ENCODE results near the gene FNIP2. TPM values are rescaled to one million over a fixed set of nuclear protein-coding genes. Genes with fewer than 3 reads are reported as not detected.
A peak's percentile ranks its signal among the peaks of the same experiment; 100 is the strongest.

FNIP2 gene
- total RNA-seq, 1 donor from 2014 or later: 44.0 TPM

DNA sequence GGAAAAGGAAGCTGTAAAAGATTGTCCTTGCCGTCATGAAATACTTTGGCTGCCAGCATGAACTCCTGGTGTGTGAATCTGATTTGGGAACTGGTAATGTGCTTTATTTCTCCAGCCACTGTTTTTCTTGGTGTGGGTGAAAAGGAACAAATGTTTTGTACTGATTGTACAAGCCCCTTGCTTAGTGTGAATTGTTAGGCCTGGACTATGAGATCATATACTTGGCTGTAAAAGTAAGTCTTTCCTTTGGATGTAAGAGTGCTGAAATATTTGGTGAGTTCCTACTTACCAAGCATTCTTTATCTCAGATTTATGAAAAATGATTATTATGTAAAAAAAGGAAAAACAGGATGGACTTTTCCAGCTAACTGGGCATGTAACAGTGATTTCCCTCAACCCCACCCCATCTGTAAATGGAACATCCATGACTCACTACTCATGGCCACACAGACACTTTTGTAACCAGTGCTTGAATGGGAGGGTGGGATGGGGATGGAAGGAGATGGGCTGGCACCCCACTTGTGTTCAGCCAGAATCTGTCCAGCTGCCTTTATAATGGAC is 6.3 kb downstream of the FNIP2 start:
- Histone ChIP-seq H3K4me1 (peaks cover 97% of the 10 kb centered on the region), H3K27me3 (ENCODE audit: low read depth) (no peaks in the 10 kb centered on the region), H3K9me3 (replicated peaks) (no peaks in the 10 kb centered on the region), H3K4me3 (peak overlapping the region; percentile 20), H3K36me3 (no peaks in the 10 kb centered on the region), H3K27ac (replicated peaks) (peak overlapping the region; percentile 81)
- no peak for DNase-seq
- no peak for TF ChIP-seq CTCF (IDR thresholded peaks at IDR 0.05; ENCODE audit: borderline replicate concordance)
- intact Hi-C loops (cut with micrococcal nuclease): no loop called here

DNA sequence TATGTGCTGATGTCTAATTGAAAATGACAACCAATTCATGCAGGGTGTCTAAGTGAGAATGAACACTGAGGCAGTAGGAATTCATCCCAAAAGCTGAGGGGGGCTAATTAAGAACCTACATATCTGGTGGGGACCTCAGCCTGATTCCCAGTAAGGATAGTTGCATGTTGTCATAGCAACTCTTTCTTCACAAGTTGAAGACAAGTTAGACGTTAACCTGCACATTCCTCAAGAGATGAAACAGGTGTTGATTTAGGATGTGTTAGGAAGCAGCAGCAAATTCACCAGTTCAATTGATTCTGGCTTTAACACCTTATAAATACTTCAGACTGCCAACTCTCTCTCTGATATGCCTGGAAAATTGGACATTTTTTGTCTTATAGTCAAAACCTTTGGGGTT is 7.3 kb downstream of the FNIP2 start:
- no peak for TF ChIP-seq CTCF (IDR thresholded peaks at IDR 0.05; ENCODE audit: borderline replicate concordance)
- H3K27ac ChIP-seq (replicated peaks): peak overlapping the region; percentile 81
- peaks cover 93% of the 10 kb centered on the region for H3K4me1 ChIP-seq
- H3K36me3 ChIP-seq: no peaks in the 10 kb centered on the region
- intact Hi-C loops (cut with micrococcal nuclease): no loop called here
- no peaks in the 10 kb centered on the region for H3K27me3 ChIP-seq (ENCODE audit: low read depth)
- DNase-seq: no peak
- H3K9me3 ChIP-seq (replicated peaks): no peaks in the 10 kb centered on the region
- no peak overlapping the region for H3K4me3 ChIP-seq

GRCh38 chr4:158777423-158778155 is 8.8 kb downstream of the FNIP2 start:
- Histone ChIP-seq H3K27ac (replicated peaks) (peak overlapping the region; percentile 81), H3K27me3 (ENCODE audit: low read depth) (no peaks in the 10 kb centered on the region), H3K9me3 (replicated peaks) (no peaks in the 10 kb centered on the region), H3K4me1 (peaks cover 90% of the 10 kb centered on the region), H3K36me3 (no peaks in the 10 kb centered on the region), H3K4me3 (no peak overlapping the region)
- intact Hi-C loops (cut with micrococcal nuclease): no loop called here
- no peak for TF ChIP-seq CTCF (IDR thresholded peaks at IDR 0.05; ENCODE audit: borderline replicate concordance)
- no peak for DNase-seq

DNA sequence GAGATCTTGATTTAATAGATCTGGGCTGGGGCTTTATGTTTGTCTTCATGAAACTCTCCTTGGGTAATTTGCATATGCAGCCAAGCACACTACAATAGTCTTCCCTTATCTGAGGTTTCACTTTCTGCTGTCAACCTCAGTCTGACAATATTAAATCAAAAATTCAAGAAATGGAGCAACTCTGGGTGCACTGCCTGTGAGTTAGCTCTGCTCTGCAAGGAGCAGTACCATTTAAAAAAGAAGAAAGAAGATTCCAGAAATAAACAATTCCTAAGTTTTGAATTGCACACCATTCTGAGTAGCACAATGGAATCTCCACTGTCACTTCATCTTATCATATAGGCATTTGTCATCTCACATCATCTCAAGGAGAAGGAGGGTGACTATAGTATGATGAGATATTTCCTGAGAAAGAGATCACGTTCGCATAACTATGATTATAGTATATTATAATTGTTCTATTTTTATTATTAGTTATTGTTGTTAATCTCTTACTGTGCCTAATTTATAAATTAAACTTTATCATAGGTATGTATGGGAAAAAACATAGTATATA is 9.4 kb downstream of the FNIP2 start:
- peak overlapping the region; percentile 81 for H3K27ac ChIP-seq (replicated peaks)
- TF ChIP-seq CTCF (IDR thresholded peaks at IDR 0.05; ENCODE audit: borderline replicate concordance): no peak
- no peaks in the 10 kb centered on the region for H3K36me3 ChIP-seq

GRCh38 chr4:158778712-158779111 is 9.9 kb downstream of the FNIP2 start:
- H3K4me1 ChIP-seq: peaks cover 90% of the 10 kb centered on the region
- H3K36me3 ChIP-seq: no peaks in the 10 kb centered on the region
- H3K27ac ChIP-seq (replicated peaks): peak overlapping the region; percentile 81
- intact Hi-C loops (cut with micrococcal nuclease): no loop called here
- no peak overlapping the region for H3K4me3 ChIP-seq
- H3K27me3 ChIP-seq (ENCODE audit: low read depth): no peaks in the 10 kb centered on the region
- no peak for TF ChIP-seq CTCF (IDR thresholded peaks at IDR 0.05; ENCODE audit: borderline replicate concordance)
- no peaks in the 10 kb centered on the region for H3K9me3 ChIP-seq (replicated peaks)
- no peak for DNase-seq

More for the DNA sequence above, 9.4 kb downstream of the FNIP2 start:
- Histone ChIP-seq H3K9me3 (replicated peaks) (no peaks in the 10 kb centered on the region), H3K27me3 (ENCODE audit: low read depth) (no peaks in the 10 kb centered on the region), H3K4me3 (no peak overlapping the region), H3K4me1 (peaks cover 90% of the 10 kb centered on the region)
- DNase-seq: no peak
- intact Hi-C loops (cut with micrococcal nuclease): no loop called here

Data from left ventricle myocardium inferior (tissue), 1 donor.